Middle frontal gyrus (tissue), 1 donor: ENCODE data around the gene TMEM100.

Source experiments
- DNase-seq: peaks from one replicate; pipeline ENCODE4 v3.0.0-alpha.2; 2015; ENCODE audit warnings: low spot score; ENCODE audit errors: extremely low spot score

TMEM100 gene

GRCh38 chr17:55720919-55721836 lies 1.5 kb downstream of the TMEM100 start:
- no peak for DNase-seq

GRCh38 chr17:55717898-55718735 lies 4.5 kb downstream of the TMEM100 start:
- peak; percentile 64 for DNase-seq

GRCh38 chr17:55717432-55717831 lies 5.2 kb downstream of the TMEM100 start:
- DNase-seq: no peak

- no peak for DNase-seq
Measured at GRCh38 chr17:55710829-55711496, 11.7 kb downstream of the TMEM100 start.

- DNase-seq: no peak
Measured at GRCh38 chr17:55710410-55710809, 12.3 kb downstream of the TMEM100 start.

- DNase-seq: no peak
Measured at GRCh38 chr17:55709984-55710383, 12.7 kb downstream of the TMEM100 start.

GRCh38 chr17:55709440-55709839 lies 13.2 kb downstream of the TMEM100 start:
- DNase-seq: no peak

GRCh38 chr17:55708175-55708974 lies 14.3 kb downstream of the TMEM100 start:
- DNase-seq: no peak

GRCh38 chr17:55706808-55707773 lies 15.6 kb downstream of the TMEM100 start:
- DNase-seq: no peak

- no peak for DNase-seq
Measured at GRCh38 chr17:55705847-55706246, 16.8 kb downstream of the TMEM100 start.

- DNase-seq: no peak
Measured at GRCh38 chr17:55704401-55704800, 18.3 kb downstream of the TMEM100 start.

- no peak for DNase-seq
Measured at GRCh38 chr17:55702150-55702549, 20.5 kb downstream of the TMEM100 start.

- DNase-seq: no peak
Measured at GRCh38 chr17:55699181-55699860, 23.3 kb downstream of the TMEM100 start.

- DNase-seq: no peak
Measured at GRCh38 chr17:55694286-55694910, 28.3 kb downstream of the TMEM100 start.

- DNase-seq: no peak
Measured at GRCh38 chr17:55693254-55694216, 29.1 kb downstream of the TMEM100 start.

GRCh38 chr17:55692276-55692675 lies 30.4 kb downstream of the TMEM100 start:
- no peak for DNase-seq

- no peak for DNase-seq
Measured at GRCh38 chr17:55691666-55692065, 31.0 kb downstream of the TMEM100 start.
